Ureter (tissue), 1 donor: ENCODE measurements around the gene NCKIPSD. TPM values are rescaled to one million over a fixed set of nuclear protein-coding genes. Genes with fewer than 3 reads are reported as not detected.

Experiments used
- total RNA-seq: library from RNA; stranded (reverse); gene quantifications from one replicate; pipeline ENCODE4 v1.2.4, GENCODE V29; 2023
- donor health status: DM: yes; HTN: yes; CAD: no.

The NCKIPSD gene
- total RNA-seq, 1 donor from 2014 or later: 21.6 TPM

Other genes with a start within 250 kb of the NCKIPSD start
- gene CCDC51, start 245.8 kb downstream of the NCKIPSD start, total RNA-seq: 10.4 TPM
- 237 TPM for gene TMA7, start 245.7 kb downstream of the NCKIPSD start, total RNA-seq
- gene ATRIP, start 239.2 kb downstream of the NCKIPSD start, total RNA-seq: 9.6 TPM
- 294 TPM for gene SHISA5, start 181.7 kb downstream of the NCKIPSD start, total RNA-seq
- 7.4 TPM for gene PFKFB4, start 129.1 kb downstream of the NCKIPSD start, total RNA-seq
- gene UCN2, start 122.1 kb downstream of the NCKIPSD start, total RNA-seq: 1.5 TPM
- gene COL7A1, start 90.6 kb downstream of the NCKIPSD start, total RNA-seq: 62.9 TPM
- gene UQCRC1, start 76.3 kb downstream of the NCKIPSD start, total RNA-seq: 178 TPM
- gene TMEM89, start 64.1 kb downstream of the NCKIPSD start, total RNA-seq: not detected
- 12.3 TPM for gene SLC26A6, start 50.5 kb downstream of the NCKIPSD start, total RNA-seq
- 1.5 TPM for gene CELSR3, start 23.0 kb downstream of the NCKIPSD start, total RNA-seq
- gene IP6K2, start 31.3 kb upstream of the NCKIPSD start, total RNA-seq: 97.0 TPM
- 43.6 TPM for gene PRKAR2A, start 162.0 kb upstream of the NCKIPSD start, total RNA-seq
- gene SLC25A20, start 213.0 kb upstream of the NCKIPSD start, total RNA-seq: 10.9 TPM
- gene ARIH2, start 232.9 kb upstream of the NCKIPSD start, total RNA-seq: 123 TPM